ENCODE measurements around the gene WAS.
"Not testable (repeated sequence)": the region's sequence is repeated elsewhere in the genome, so short reads cannot be mapped to it uniquely, and the experiment has no call there.

Gene WAS

GRCh38 chrX:48683411-48683982 lies at the start of gene WAS:
WAS (plus strand) TSS chrX:48683799; CDS start chrX:48683854, 55 bp downstream.
- no peak for DNase-seq (ENCODE audit: low read depth)
- TF ChIP-seq, protein P1, sequence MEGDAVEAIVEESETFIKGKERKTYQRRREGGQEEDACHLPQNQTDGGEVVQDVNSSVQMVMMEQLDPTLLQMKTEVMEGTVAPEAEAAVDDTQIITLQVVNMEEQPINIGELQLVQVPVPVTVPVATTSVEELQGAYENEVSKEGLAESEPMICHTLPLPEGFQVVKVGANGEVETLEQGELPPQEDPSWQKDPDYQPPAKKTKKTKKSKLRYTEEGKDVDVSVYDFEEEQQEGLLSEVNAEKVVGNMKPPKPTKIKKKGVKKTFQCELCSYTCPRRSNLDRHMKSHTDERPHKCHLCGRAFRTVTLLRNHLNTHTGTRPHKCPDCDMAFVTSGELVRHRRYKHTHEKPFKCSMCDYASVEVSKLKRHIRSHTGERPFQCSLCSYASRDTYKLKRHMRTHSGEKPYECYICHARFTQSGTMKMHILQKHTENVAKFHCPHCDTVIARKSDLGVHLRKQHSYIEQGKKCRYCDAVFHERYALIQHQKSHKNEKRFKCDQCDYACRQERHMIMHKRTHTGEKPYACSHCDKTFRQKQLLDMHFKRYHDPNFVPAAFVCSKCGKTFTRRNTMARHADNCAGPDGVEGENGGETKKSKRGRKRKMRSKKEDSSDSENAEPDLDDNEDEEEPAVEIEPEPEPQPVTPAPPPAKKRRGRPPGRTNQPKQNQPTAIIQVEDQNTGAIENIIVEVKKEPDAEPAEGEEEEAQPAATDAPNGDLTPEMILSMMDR (IDR thresholded peaks at IDR 0.05; ENCODE audit: insufficient read depth, low read depth, low read length, missing control alignments): no peak
- H3K4me3 ChIP-seq (ENCODE audit: low read length): no peak within 1 kb of the TSS

GRCh38 chrX:48636301-48636700 lies 47.3 kb upstream of the WAS start:
- TF ChIP-seq, protein P1 (IDR thresholded peaks at IDR 0.05; ENCODE audit: insufficient read depth, low read depth, low read length, missing control alignments): no peak
- DNase-seq (ENCODE audit: low read depth): no peak
- no peak overlapping the region for H3K4me3 ChIP-seq (ENCODE audit: low read length)

- TF ChIP-seq, protein P1 (IDR thresholded peaks at IDR 0.05; ENCODE audit: insufficient read depth, low read depth, low read length, missing control alignments): no peak
- H3K4me3 ChIP-seq (ENCODE audit: low read length): no peak overlapping the region
- no peak for DNase-seq (ENCODE audit: low read depth)
These were observed 46.8 kb upstream of the WAS start for GRCh38 chrX:48636776-48637175.

DNA sequence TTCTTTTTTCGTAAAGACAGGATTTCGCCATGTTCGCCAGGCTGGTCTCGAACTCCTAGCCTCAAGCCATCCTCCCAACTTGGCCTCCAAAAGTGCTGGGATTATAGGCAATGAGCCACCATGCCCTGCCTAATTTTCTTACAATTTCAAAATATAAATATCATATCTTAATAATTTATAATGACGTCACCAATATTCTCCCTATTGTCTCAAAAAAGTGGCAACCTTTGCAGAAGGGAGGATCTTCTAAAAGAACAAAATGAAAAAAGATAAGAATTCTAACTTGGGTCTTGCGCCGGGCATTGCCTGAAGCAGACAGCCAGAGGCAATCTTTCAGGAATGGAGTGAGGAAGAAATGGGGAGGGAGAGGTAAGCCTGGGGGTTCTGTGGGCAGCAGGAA lies 37.9 kb upstream of the WAS start:
- H3K4me3 ChIP-seq (ENCODE audit: low read length): no peak overlapping the region
- TF ChIP-seq, protein P1 (IDR thresholded peaks at IDR 0.05; ENCODE audit: insufficient read depth, low read depth, low read length, missing control alignments): no peak
- no peak for DNase-seq (ENCODE audit: low read depth)

- TF ChIP-seq, protein P1 (IDR thresholded peaks at IDR 0.05; ENCODE audit: insufficient read depth, low read depth, low read length, missing control alignments): peak; percentile 21
- DNase-seq (ENCODE audit: low read depth): peak; percentile 31
- no peak overlapping the region for H3K4me3 ChIP-seq (ENCODE audit: low read length)
These were observed 35.3 kb upstream of the WAS start for GRCh38 chrX:48648336-48648751.

DNA sequence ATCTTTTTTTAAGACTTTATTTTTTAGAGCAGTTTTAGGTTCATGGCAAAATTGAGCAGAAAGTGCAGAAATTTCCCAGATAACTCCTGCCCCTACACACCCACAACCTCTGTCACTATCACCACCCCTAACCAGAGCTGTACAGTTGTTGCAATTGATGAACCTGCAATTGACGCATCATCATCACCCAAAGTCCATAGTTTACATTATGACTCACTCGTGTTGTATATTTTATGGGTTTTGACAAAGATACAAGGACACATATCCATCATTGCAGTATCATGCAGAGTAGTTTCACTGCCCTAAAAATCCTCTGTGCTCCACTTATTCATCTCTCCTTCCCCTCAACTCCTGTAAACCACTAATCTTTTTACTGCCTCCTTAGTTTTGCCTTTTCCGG lies 34.5 kb upstream of the WAS start:
- peak; percentile 2 for DNase-seq (ENCODE audit: low read depth)
- H3K4me3 ChIP-seq (ENCODE audit: low read length): no peak overlapping the region
- TF ChIP-seq, protein P1 (IDR thresholded peaks at IDR 0.05; ENCODE audit: insufficient read depth, low read depth, low read length, missing control alignments): no peak

GRCh38 chrX:48652055-48652579 lies 31.5 kb upstream of the WAS start:
- H3K4me3 ChIP-seq (ENCODE audit: low read length); DNase-seq (ENCODE audit: low read depth): not testable (repeated sequence)

DNA sequence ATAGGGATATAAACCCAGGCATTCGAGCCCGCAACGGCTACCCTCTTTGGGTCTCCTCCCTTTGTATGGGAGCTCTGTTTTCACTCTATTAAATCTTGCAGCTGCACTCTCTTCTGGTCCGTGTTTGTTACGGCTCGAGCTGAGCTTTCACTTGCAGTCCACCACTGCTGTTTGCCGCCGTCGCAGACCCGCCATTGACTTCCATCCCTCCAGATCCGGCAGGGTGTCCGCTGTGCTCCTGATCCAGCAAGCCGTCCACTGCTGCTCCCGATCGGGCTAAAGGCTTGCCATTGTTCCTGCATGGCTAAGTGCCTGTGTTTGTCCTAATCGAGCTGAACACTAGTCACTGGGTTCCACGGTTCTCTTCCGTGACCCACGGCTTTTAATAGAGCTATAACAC lies 28.9 kb upstream of the WAS start:
- not testable (repeated sequence) for DNase-seq (ENCODE audit: low read depth); H3K4me3 ChIP-seq (ENCODE audit: low read length)

DNA sequence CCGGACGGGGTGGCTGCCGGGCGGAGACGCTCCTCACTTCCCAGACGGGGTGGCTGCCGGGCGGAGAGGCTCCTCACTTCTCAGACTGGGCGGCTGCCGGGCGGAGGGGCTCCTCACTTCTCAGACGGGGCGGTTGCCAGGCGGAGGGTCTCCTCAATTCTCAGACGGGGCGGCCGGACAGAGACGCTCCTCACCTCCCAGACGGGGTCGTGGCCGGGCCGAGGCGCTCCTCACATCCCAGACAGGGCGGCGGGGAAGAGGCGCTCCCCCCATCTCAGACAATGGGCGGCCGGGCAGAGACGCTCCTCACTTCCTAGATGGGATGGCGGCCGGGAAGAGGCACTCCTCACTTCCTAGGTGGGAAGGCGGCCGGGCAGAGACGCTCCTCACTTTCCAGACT lies 23.9 kb upstream of the WAS start:
- H3K4me3 ChIP-seq (ENCODE audit: low read length); DNase-seq (ENCODE audit: low read depth): not testable (repeated sequence)

Data from epithelial cell of esophagus (primary cell).